GM23338 (cell line): ENCODE measurements around the gene ASGR1. TPM values are rescaled to one million over a fixed set of nuclear protein-coding genes. Genes with fewer than 3 reads are reported as not detected.

Source experiments
- ATAC-seq: fragments of 200-7000 bp; cut with Tn5 transposase; 3 replicates; pipeline ENCODE4 v1.9.1; 2020
- DNase-seq: peaks from one replicate; pipeline ENCODE4 v3.0.0-alpha.2; 2015; ENCODE audit warnings: low spot score
- H2AFZ ChIP-seq: fragments of 200-600 bp; sonication (generic); 2 replicates; pipeline ENCODE4 v1.8.0; 2016; ENCODE audit warnings: antibody characterized with exemption, mild to moderate bottlenecking, moderate library complexity
- H3F3A ChIP-seq: fragments of 200-600 bp; sonication (generic); replicated peaks from 2 replicates; pipeline ENCODE4 v1.8.0; 2017; ENCODE audit warnings: antibody characterized with exemption, mixed run types, low read depth
- H3K27ac ChIP-seq: fragments of 200-600 bp; sonication (generic); 2 replicates; pipeline ENCODE4 v1.6.1; 2016; ENCODE audit warnings: low read depth
- H3K27me3 ChIP-seq: fragments of 200-600 bp; sonication (generic); 2 replicates; pipeline ENCODE4 v1.8.0; 2016; ENCODE audit warnings: mild to moderate bottlenecking, mixed run types, moderate library complexity; ENCODE audit not compliant: insufficient read depth
- H3K36me3 ChIP-seq: fragments of 200-600 bp; sonication (generic); 2 replicates; pipeline ENCODE4 v1.8.0; 2016; ENCODE audit warnings: mild to moderate bottlenecking; ENCODE audit not compliant: insufficient read depth
- H3K4me1 ChIP-seq: fragments of 200-600 bp; sonication (generic); 2 replicates; pipeline ENCODE4 v1.8.0; 2016; ENCODE audit warnings: mild to moderate bottlenecking, moderate library complexity; ENCODE audit not compliant: insufficient read depth
- H3K4me2 ChIP-seq: fragments of 200-600 bp; sonication (generic); 2 replicates; pipeline ENCODE4 v1.7.1; 2017; ENCODE audit warnings: mixed run types
- H3K4me3 ChIP-seq: fragments of 200-600 bp; sonication (generic); 2 replicates; pipeline ENCODE4 v1.6.1; 2016; ENCODE audit warnings: mixed run types
- H3K79me2 ChIP-seq: fragments of 200-600 bp; sonication (generic); replicated peaks from 2 replicates; pipeline ENCODE4 v1.8.0; 2017; ENCODE audit warnings: mild to moderate bottlenecking; ENCODE audit not compliant: insufficient read depth
- H3K9me2 ChIP-seq: fragments of 200-600 bp; sonication (generic); 2 replicates; pipeline ENCODE4 v1.8.0; 2017; ENCODE audit not compliant: insufficient read depth
- H4K20me1 ChIP-seq: fragments of 200-600 bp; sonication (generic); replicated peaks from 2 replicates; pipeline ENCODE4 v1.8.0; 2017; ENCODE audit warnings: mild to moderate bottlenecking; ENCODE audit not compliant: insufficient read depth
- H3K27ac Mint-ChIP-seq: 2 replicates; pipeline ENCODE4 v1.8.0; 2020; ENCODE audit warnings: inconsistent platforms, mild to moderate bottlenecking, moderate library complexity, mixed read lengths
- H3K27me3 Mint-ChIP-seq: 3 replicates; pipeline ENCODE4 v1.8.0; 2022; ENCODE audit warnings: low read depth, mild to moderate bottlenecking, moderate library complexity, mixed read lengths, inconsistent platforms; ENCODE audit not compliant: insufficient read depth, poor library complexity
- H3K36me3 Mint-ChIP-seq: 3 replicates; pipeline ENCODE4 v1.8.0; 2021; ENCODE audit warnings: low read depth, mild to moderate bottlenecking, inconsistent platforms, moderate library complexity, mixed read lengths
- H3K4me1 Mint-ChIP-seq: 3 replicates; pipeline ENCODE4 v1.8.0; 2020; ENCODE audit warnings: mild to moderate bottlenecking, inconsistent platforms, mixed read lengths
- H3K4me3 Mint-ChIP-seq: 3 replicates; pipeline ENCODE4 v1.8.0; 2021; ENCODE audit warnings: moderate library complexity, mild to moderate bottlenecking, inconsistent platforms, mixed read lengths
- H3K9me3 Mint-ChIP-seq: 3 replicates; pipeline ENCODE4 v1.8.0; 2020; ENCODE audit warnings: moderate library complexity, mild to moderate bottlenecking, inconsistent platforms, mixed read lengths
- CTCF ChIP-seq, 2 experiments: fragments of 200-600 bp in 1 of 2; sonication (generic) in 1 of 2; conservative IDR thresholded peaks; 2 replicates each; pipeline versions ENCODE4 v1.5.1 to v1.6.1; 2016 to 2017; ENCODE audit warnings: antibody characterized with exemption in 2 of 2, low read depth in 2 of 2, mild to moderate bottlenecking in 2 of 2, moderate library complexity in 1 of 2
- JUNB ChIP-seq: IDR thresholded peaks from one replicate; pipeline ENCODE4 v1.6.1; 2016; ENCODE audit warnings: antibody characterized with exemption; ENCODE audit not compliant: unreplicated experiment
- ZNF331 ChIP-seq: fragments of 250-450 bp; sonication (Bioruptor Pico); IDR thresholded peaks from 2 replicates; pipeline ENCODE4 v1.5.0; 2020; ENCODE audit warnings: low read depth, mild to moderate bottlenecking, moderate library complexity
- ZNF462 ChIP-seq: fragments of 250-450 bp; sonication (Bioruptor Pico); IDR thresholded peaks from 2 replicates; pipeline ENCODE4 v1.5.0; 2020; ENCODE audit warnings: mild to moderate bottlenecking, moderate library complexity
- polyA plus RNA-seq: library from polyadenylated mRNA; unstranded; fragments of >200 nt; fragmentation: Nextera tagmentation; extraction: Ambion mirVana; gene quantifications from 2 replicates; pipeline ENCODE4 v1.2.1, GENCODE V29; 2016
- total RNA-seq: library from RNA; depleted of rRNA; stranded (reverse); fragments of >200 nt; shearing (Covaris generic); gene quantifications from 2 replicates; pipeline ENCODE4 v1.2.3, GENCODE V29; 2014

Gene ASGR1
- total and polyA plus RNA-seq, 2 experiments from 2014 or later, result 8.3 to 9.0 TPM

GRCh38 chr17:7137171-7137943 is 41.8 kb downstream of the ASGR1 start:
- Mint-ChIP-seq H3K36me3 (no peaks in the 10 kb centered on the region), H3K9me3 (no peaks in the 10 kb centered on the region; the same call in 2 of the 3 replicates), H3K4me1 (peaks cover 57% of the 10 kb centered on the region), H3K27ac (no peak overlapping the region), H3K4me3 (no peak overlapping the region), H3K27me3 (peaks cover 25% of the 10 kb centered on the region)
- Histone ChIP-seq H3F3A (peaks cover 15% of the 10 kb centered on the region), H3K4me3 (no peak overlapping the region), H3K27me3 (peaks cover 22% of the 10 kb centered on the region), H3K9me2 (no peaks in the 10 kb centered on the region), H3K27ac (no peak overlapping the region), H2AFZ (no peak overlapping the region), H3K4me2 (no peak overlapping the region), H4K20me1 (no peaks in the 10 kb centered on the region), H3K36me3 (no peaks in the 10 kb centered on the region), H3K4me1 (peaks cover 50% of the 10 kb centered on the region), H3K79me2 (no peaks in the 10 kb centered on the region)
- no peak for ATAC-seq
- no peak for DNase-seq
- TF ChIP-seq ZNF462 (CRISPR knock-in tag) (no peak), JUNB (no peak), CTCF (conservative IDR thresholded peaks at IDR 0.05; ENCODE audit: low read depth in 2 of 2) (peak in 1 of 2 experiments; percentile 28; a peak in 2 of 4 replicates), ZNF331 (CRISPR knock-in tag) (no peak)
